ENCODE measurements around the gene KANSL1. TPM values are rescaled to one million over a fixed set of nuclear protein-coding genes. Genes with fewer than 3 reads are reported as not detected.

The KANSL1 gene
- polyA plus RNA-seq, 1 of the 3 experiments (the other 2 are of a cell fraction): 10.0 TPM

- CTCF ChIA-PET: interaction anchor here (0.6 to 8.5 kb wide), 44 partner anchors 10 to 867 kb away, joined by 3 to 104 read pairs (median 4); partner anchors contain the start of genes ACBD4 and KANSL1
Observed at GRCh38 chr17:46001390-46002310, 191.6 kb downstream of the KANSL1 start.

GRCh38 chr17:46000757-46001156, 192.5 kb downstream of the KANSL1 start:
- CTCF ChIA-PET: interaction anchor here (0.7 to 8.5 kb wide), 13 partner anchors 9 to 835 kb away, joined by 3 to 104 read pairs (median 20); partner anchors contain the start of gene KANSL1
- Histone ChIP-seq H3K4me2 (no peak overlapping the region), H2AFZ (ENCODE audit: low read depth) (no peak overlapping the region), H3K27ac (ENCODE audit: low read depth in 2 of 2, low read length in 1 of 2) (no peak overlapping the region), H3F3A (replicated peaks; ENCODE audit: insufficient read depth) (no peaks in the 10 kb centered on the region), H3K36me3 (replicated peaks in 1 of 2; ENCODE audit: control insufficient read depth in 1 of 2, insufficient read depth in 2 of 2, low read length in 1 of 2) (no peaks in the 10 kb centered on the region), H3K4me1 (ENCODE audit: control insufficient read depth in 1 of 2, insufficient read depth in 2 of 2, low read depth in 1 of 2, low read length in 1 of 2) (peaks cover 0 to 9% of the 10 kb centered on the region in 2 experiments; a peak in 1 of 4 replicates), H3K9me2 (no peaks in the 10 kb centered on the region), H4K20me1 (ENCODE audit: insufficient read depth) (no peaks in the 10 kb centered on the region), H3K4me3 (ENCODE audit: low read depth in 2 of 2, low read length in 1 of 2) (no peak overlapping the region), H3K79me2 (ENCODE audit: insufficient read depth) (no peaks in the 10 kb centered on the region), H3K9ac (no peak overlapping the region), H3K27me3 (ENCODE audit: insufficient read depth) (no peaks in the 10 kb centered on the region), H3K9me3 (no peaks in the 10 kb centered on the region)
- DNase-seq: no peak
- WGBS (ENCODE audit: low lambda C conversion rate): 92% methylated on average over 2 of the region's 2 CpGs
- POLR2A ChIA-PET: no interaction called here
- TF ChIP-seq TCF12 (IDR thresholded peaks at IDR 0.05) (no peak), EZH2phosphoT487 (IDR thresholded peaks at IDR 0.05; ENCODE audit: borderline replicate concordance, low read depth) (no peak), NRF1 (IDR thresholded peaks at IDR 0.05; ENCODE audit: low read depth, low read length) (no peak), POLR2AphosphoS5 (IDR thresholded peaks at IDR 0.05; ENCODE audit: low read depth, low read length) (no peak), TAF1 (IDR thresholded peaks at IDR 0.05; ENCODE audit: borderline replicate concordance, low read depth, low read length) (no peak), MXI1 (IDR thresholded peaks at IDR 0.05; ENCODE audit: low read depth, low read length) (no peak)
- TF ChIP-seq, protein P1, sequence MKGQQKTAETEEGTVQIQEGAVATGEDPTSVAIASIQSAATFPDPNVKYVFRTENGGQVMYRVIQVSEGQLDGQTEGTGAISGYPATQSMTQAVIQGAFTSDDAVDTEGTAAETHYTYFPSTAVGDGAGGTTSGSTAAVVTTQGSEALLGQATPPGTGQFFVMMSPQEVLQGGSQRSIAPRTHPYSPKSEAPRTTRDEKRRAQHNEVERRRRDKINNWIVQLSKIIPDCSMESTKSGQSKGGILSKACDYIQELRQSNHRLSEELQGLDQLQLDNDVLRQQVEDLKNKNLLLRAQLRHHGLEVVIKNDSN (IDR thresholded peaks at IDR 0.05; ENCODE audit: borderline replicate concordance, low read depth): no peak
- TF ChIP-seq, protein P2, sequence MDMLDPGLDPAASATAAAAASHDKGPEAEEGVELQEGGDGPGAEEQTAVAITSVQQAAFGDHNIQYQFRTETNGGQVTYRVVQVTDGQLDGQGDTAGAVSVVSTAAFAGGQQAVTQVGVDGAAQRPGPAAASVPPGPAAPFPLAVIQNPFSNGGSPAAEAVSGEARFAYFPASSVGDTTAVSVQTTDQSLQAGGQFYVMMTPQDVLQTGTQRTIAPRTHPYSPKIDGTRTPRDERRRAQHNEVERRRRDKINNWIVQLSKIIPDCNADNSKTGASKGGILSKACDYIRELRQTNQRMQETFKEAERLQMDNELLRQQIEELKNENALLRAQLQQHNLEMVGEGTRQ (IDR thresholded peaks at IDR 0.05; ENCODE audit: borderline replicate concordance, low read depth, low read length): no peak
- TF ChIP-seq, protein P3, sequence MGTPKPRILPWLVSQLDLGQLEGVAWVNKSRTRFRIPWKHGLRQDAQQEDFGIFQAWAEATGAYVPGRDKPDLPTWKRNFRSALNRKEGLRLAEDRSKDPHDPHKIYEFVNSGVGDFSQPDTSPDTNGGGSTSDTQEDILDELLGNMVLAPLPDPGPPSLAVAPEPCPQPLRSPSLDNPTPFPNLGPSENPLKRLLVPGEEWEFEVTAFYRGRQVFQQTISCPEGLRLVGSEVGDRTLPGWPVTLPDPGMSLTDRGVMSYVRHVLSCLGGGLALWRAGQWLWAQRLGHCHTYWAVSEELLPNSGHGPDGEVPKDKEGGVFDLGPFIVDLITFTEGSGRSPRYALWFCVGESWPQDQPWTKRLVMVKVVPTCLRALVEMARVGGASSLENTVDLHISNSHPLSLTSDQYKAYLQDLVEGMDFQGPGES (IDR thresholded peaks at IDR 0.05; ENCODE audit: low read depth, low read length): no peak

More at GRCh38 chr17:46001390-46002310, 191.6 kb downstream of the KANSL1 start:
- Histone ChIP-seq H3K9me3 (no peaks in the 10 kb centered on the region), H3K36me3 (replicated peaks in 1 of 2; ENCODE audit: control insufficient read depth in 1 of 2, insufficient read depth in 2 of 2, low read length in 1 of 2) (no peaks in the 10 kb centered on the region), H3K4me3 (ENCODE audit: low read depth in 2 of 2, low read length in 1 of 2) (no peak overlapping the region), H4K20me1 (ENCODE audit: insufficient read depth) (no peaks in the 10 kb centered on the region), H3K79me2 (ENCODE audit: insufficient read depth) (no peaks in the 10 kb centered on the region), H3K4me2 (no peak overlapping the region), H3K27me3 (ENCODE audit: insufficient read depth) (no peaks in the 10 kb centered on the region), H3K4me1 (ENCODE audit: control insufficient read depth in 1 of 2, insufficient read depth in 2 of 2, low read depth in 1 of 2, low read length in 1 of 2) (peaks cover 0 to 9% of the 10 kb centered on the region in 2 experiments; a peak in 1 of 4 replicates), H3K9ac (no peak overlapping the region), H3K27ac (ENCODE audit: low read depth in 2 of 2, low read length in 1 of 2) (no peak overlapping the region), H2AFZ (ENCODE audit: low read depth) (no peak overlapping the region), H3K9me2 (no peaks in the 10 kb centered on the region), H3F3A (replicated peaks; ENCODE audit: insufficient read depth) (no peaks in the 10 kb centered on the region)
- no peak for TF ChIP-seq MEF2A (IDR thresholded peaks at IDR 0.05; ENCODE audit: borderline replicate concordance, low read depth)
- no peak for TF ChIP-seq RAD21 (IDR thresholded peaks at IDR 0.05; ENCODE audit: low read length)
- no peak for TF ChIP-seq TEAD4 (IDR thresholded peaks at IDR 0.05; ENCODE audit: borderline replicate concordance, insufficient read depth)
- no peak for TF ChIP-seq CHD2 (IDR thresholded peaks at IDR 0.05; ENCODE audit: low read length, partially characterized antibody)
- no peak for TF ChIP-seq ELF1 (IDR thresholded peaks at IDR 0.05)
- TF ChIP-seq, protein P3 (IDR thresholded peaks at IDR 0.05; ENCODE audit: low read depth, low read length): no peak
- TF ChIP-seq FOXJ3 (CRISPR knock-in tag; IDR thresholded peaks at IDR 0.05): no peak
- TF ChIP-seq TCF12 (IDR thresholded peaks at IDR 0.05): no peak
- TF ChIP-seq SIN3A (IDR thresholded peaks at IDR 0.05; ENCODE audit: borderline replicate concordance, low read depth, low read length): no peak
- no peak for TF ChIP-seq NFIC (IDR thresholded peaks at IDR 0.05; ENCODE audit: borderline replicate concordance)
- TF ChIP-seq, protein P2 (IDR thresholded peaks at IDR 0.05; ENCODE audit: borderline replicate concordance, low read depth, low read length): no peak
- TF ChIP-seq, protein P4, sequence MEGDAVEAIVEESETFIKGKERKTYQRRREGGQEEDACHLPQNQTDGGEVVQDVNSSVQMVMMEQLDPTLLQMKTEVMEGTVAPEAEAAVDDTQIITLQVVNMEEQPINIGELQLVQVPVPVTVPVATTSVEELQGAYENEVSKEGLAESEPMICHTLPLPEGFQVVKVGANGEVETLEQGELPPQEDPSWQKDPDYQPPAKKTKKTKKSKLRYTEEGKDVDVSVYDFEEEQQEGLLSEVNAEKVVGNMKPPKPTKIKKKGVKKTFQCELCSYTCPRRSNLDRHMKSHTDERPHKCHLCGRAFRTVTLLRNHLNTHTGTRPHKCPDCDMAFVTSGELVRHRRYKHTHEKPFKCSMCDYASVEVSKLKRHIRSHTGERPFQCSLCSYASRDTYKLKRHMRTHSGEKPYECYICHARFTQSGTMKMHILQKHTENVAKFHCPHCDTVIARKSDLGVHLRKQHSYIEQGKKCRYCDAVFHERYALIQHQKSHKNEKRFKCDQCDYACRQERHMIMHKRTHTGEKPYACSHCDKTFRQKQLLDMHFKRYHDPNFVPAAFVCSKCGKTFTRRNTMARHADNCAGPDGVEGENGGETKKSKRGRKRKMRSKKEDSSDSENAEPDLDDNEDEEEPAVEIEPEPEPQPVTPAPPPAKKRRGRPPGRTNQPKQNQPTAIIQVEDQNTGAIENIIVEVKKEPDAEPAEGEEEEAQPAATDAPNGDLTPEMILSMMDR (IDR thresholded peaks at IDR 0.05): no peak
- TF ChIP-seq SMC3 (IDR thresholded peaks at IDR 0.05; ENCODE audit: low read depth, low read length): no peak
- no peak for TF ChIP-seq FOXM1 (IDR thresholded peaks at IDR 0.05; ENCODE audit: low read depth)
- DNase-seq: no peak
- POLR2A ChIA-PET: no interaction called here
- 67% methylated on average over 12 of the region's 13 CpGs for WGBS (ENCODE audit: low lambda C conversion rate)
